Stimulated activated CD8-positive, alpha-beta memory T cell treated with anti-CD3 and anti-CD28 coated beads, Interleukin-4, amount 100 ng/mL, for 48 hours (primary cell): ENCODE data around the gene RHBDL3.
"Not testable (repeated sequence)": the region's sequence is repeated elsewhere in the genome, so short reads cannot be mapped to it uniquely, and the experiment has no call there.

Experiments
- DNase-seq: peaks from one replicate; pipeline ENCODE4 v3.0.0-alpha.2; 2020

The RHBDL3 gene

GRCh38 chr17:32330147-32330546 lies 64.5 kb downstream of the RHBDL3 start:
- no peak for DNase-seq

GRCh38 chr17:32331243-32332040 lies 65.8 kb downstream of the RHBDL3 start:
- DNase-seq, result no peak

DNA sequence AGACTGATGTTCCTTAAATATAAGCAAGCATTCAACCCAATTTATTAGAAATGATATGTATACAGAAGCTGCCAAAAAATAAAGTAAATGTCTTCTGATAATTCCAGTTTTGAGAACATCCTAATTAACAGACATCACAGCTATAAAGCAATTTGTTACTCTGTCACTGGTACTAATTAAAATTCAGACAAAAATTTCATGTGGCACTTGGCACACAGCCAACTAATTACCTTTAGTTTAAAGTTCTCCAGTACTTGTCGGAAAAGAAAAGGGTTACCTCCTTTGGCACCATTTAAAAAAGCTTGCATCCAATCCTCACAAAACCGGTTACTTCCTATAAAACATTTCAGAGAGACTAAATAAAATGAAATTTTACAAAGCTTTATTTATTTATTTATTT lies 67.6 kb downstream of the RHBDL3 start:
- DNase-seq, result no peak

DNA sequence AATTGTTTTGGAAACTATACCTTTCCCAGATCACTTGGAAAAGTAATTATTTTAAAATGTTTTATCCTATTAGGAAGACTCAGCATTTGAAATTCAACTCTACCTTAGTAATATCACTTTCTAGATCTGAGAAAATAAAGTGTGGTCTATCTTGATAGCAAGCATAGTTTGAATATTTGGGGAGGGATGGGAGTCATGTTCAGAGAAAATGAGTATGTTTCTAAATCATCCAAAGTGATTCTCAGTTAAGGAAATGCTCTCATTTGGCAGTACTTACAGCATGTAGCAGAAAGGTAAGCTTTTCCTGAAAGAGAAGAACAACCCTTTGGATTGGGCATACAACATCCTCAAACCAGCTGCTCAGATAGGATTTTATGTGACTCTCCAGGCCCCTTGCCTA lies 69.4 kb downstream of the RHBDL3 start:
- no peak for DNase-seq

GRCh38 chr17:32335687-32336086 lies 70.1 kb downstream of the RHBDL3 start:
- DNase-seq, result no peak

- peak; percentile 60 for DNase-seq
These were observed 75.7 kb downstream of the RHBDL3 start for GRCh38 chr17:32341141-32341856.

DNA sequence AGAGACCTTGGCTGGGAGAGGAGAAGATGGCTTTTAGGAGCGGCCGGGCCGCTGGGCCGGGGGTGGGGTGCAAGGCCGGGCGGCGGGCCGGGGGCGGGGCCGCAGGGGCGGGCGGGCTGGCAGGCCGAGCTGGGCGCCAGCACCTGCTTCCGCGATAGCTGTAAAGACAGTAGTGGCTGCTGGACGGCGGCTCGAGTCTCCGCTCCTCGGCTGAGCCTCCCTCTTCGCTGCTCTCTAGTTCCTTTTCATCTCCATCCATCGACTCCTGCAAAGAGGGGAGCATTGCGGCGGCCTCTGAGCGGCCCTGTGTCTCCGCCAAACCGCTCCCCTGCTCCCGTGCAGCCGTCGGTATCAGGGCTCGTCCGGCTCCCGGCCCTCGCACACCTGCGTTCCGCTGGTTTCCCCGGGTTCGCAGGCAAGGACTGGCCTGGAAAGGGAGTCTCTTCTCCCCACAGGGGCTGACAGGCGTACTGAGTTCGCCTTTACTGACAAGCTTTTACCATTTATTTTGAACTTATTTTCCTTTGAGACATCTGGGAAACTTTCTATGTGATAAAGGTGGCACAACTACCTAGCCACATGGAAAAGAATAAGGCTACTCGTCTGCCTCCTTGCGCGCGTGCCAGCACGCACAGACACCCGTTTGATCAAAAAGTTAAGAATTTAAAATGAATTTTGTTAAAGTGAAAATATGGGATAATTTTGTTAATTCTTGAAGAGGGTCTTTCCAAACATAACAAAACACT lies 76.4 kb downstream of the RHBDL3 start, which contains the start of gene C17orf75:
Gene C17orf75, minus strand, starts transcription at position 317 of the 746 bp plus-strand sequence. Its CDS starts 34 bp downstream, at position 283.
- peak; percentile 89 for DNase-seq

DNA sequence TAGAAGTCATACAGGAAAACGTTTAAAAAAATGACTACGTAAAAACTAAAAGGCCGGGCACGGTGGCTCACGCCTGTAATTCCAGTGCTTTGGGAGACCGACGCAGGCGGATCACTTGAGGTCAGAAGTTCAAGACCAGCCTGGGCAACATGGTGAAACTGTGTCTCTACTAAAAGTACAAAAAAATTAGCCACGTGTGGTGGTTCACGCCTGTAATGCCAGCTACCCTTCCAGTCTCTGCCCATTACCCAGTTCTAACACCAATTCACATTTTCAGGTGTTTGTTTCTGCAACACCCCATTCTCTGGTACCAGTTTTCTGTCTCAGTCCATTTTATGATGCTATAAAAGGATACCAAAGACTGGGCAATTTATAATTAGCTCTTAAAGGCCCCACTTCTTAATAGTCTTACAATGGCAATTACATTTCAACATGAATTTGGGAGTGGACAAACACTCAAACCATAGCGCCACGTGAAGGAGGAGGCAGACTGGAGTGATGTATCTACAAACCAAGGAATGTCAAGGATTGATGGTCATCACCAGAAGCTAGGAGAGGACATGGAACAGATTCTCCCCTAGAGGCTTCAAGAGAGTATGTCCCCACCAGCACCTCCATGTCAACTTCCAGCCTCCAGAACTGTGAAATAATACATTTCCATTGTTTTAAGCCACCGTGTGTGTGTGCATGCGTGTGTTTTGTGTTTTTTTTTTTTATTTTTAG lies 77.1 kb downstream of the RHBDL3 start:
- DNase-seq, result peak; percentile 23

GRCh38 chr17:32345951-32346600 lies 80.4 kb downstream of the RHBDL3 start:
- no peak for DNase-seq

- DNase-seq, result no peak
These were observed 82.8 kb downstream of the RHBDL3 start for GRCh38 chr17:32348483-32348800.

DNA sequence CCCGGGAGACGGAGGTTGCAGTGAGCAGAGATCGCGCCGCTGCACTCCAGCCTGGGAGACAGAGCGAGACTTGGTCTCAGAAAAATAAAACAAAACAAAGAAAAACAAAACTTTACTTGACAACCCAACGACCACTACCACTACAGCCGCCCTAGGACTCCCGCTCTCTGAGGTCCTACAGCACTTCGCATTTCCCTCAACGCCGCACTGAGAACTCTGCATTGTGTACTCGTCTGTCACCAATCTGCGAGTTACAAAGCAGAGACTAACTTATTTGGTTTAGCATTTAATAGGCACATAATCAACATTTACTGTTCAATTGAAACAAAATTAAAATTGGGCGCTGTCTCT lies 83.8 kb downstream of the RHBDL3 start:
- no peak for DNase-seq

DNA sequence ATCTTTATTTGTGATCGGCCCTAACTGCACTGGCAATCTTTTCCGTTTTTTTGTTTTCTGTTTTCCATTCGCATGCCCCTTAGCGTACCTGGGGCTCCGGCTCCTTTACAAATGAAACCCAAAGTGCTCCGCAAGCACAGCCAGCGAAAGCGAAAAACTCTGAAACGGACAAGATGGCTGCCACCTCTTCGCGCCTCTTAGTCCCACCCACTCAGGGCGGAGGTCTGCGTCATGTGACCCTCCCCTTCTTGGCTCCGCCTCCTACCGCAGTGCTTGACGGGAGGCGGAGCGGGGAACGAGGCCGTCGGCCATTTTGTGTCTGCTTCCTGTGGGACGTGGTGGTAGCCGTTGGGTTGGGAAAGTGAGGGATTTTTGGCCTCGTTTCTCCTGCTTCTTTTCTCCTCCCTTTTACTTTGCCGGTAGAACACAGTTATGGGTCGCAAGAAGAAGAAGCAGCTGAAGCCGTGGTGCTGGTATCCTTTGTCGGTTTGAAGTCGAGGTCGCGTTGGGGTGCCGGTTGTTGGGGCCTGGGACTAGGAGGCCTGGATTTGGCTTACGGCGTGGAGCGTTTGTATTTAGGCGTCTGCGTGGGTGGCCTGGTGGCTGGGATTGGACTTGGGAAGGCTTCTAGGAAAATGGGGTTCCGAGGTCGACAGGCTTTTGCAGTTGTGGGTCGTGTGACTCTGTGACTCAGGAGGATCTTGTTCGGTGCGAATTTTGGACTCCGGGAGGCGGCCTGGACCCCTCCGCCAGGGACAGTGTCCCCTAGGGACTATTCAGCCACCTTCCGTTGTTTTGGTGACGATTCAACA lies 84.4 kb downstream of the RHBDL3 start, which contains the start of gene ZNF207:
Gene ZNF207, plus strand, starts transcription at position 304 of the 812 bp plus-strand sequence. Its CDS starts 129 bp downstream, at position 433.
- DNase-seq, result peak; percentile 96

DNA sequence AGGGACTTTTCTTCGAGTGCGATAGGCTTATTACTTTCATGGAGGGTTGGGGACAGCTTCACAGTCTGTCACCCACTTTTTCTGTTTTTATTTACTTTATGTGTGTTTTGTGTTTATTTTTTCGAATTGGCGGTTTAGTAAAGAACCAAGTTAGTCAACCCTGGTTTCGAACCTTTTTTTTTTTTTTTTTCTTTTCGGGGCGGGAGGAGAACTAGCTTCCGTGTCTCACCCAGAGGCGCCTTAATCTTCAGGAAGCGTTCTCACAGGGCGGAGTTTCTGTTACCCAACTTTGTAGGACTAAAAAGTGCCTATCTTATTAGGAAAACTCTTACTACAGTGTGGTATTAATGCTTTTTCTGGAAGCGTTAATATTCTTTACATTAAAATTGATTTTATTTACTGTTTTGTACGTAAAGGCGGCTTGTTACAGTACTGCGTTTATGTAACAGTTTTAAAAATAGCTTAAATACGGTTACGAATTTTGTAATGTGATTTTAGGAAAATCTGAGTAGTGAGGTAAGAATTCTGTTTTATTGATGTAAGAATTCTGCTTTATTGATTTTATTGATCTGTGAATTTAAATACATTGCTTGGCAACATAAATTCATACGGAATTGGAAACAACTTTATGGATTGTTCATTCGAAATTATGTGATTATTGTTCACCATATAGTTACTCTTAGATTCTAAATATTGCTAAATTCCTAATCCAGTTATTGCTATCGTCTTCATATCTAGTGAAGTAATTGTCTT lies 85.2 kb downstream of the RHBDL3 start:
- DNase-seq, result no peak

DNA sequence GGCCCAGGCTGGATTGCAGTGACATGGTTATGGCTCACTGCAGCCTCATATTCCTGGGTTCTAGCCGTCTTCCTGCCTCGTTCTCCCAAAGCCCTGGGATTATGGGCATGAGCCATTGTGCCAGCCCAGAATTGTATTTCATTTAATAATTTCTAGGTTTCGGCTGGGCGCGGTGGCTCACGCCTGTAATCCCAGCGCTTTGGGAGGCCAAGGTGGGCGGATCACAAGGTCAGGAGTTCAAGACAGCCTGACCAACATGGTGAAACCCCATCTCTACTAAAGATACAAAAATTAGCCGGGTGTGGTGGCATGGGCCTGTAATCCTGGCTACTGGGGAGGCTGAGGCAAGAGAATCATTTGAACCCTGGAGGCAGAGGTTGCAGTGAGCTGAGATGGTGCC lies 87.1 kb downstream of the RHBDL3 start:
- not testable (repeated sequence) for DNase-seq

DNA sequence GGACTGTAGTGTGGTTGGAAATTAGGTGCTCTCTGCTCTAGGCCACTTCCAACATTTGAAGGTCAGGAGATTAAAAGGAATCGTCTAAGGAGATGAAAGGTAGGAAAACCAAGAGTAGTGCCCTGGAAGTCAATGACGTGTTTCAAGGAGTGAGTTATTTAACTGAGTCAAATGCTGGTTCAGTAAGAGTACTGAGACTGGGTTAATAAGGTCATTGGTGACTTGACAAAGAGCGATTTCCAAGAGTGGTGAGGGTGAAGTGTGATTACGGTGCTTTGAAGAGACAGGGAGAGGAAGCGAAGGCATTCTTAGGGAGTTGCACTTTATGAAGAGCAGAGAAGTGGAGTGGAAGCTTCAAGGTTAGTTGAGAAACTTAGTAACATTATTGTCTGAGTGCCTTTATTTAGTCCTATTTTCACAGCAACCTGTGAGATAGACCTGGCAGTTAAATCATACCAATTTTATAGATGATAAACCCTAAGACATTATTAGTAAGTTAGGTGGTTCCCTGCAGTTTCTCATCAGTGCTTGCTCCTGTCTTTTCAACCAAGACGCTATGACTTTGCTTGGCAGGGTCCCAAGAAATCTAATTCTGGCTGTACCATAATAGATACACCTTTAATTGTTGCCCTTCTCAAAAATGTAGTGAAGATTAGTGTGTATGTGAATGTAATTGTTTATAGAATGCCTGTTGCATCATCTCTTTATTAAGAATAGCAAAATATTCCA lies 90.2 kb downstream of the RHBDL3 start:
- no peak for DNase-seq

DNA sequence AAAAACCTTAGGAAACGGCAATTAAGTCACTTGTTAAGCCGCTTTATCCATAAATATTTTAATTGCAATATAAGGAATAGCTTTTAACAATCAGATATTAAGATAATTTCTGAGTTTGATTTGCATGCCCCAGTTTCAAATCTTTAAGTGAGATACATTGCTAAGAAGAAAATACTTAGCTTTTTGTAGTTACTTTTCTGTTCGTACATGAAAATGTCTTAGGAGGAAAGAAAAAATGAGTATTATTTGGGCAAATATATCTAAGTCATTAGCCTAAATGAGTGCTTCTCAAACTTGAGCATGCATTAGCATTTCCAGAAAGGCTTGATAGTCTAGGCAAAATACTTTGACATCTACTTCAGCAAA lies 90.7 kb downstream of the RHBDL3 start:
- no peak for DNase-seq

- no peak for DNase-seq
These were observed 91.1 kb downstream of the RHBDL3 start for GRCh38 chr17:32356750-32357149.

DNA sequence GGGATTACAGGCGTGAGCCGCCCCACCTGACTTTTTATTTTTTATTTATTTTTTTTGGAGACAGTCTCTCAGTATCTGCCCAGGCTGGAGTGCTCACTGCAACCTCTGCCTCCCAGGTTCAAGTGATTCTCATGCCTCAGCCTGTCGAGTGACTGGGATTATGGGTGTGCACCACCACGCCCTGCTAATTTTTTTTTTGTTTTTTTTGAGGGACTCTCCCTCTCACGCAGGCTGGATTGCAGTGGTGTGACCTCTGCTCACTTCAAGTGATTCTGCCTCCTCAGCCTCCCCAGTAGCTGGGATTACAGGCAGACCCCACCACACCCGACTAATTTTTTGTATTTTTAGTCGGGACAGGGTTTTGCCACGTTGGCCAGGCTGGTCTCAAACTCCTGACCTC lies 92.0 kb downstream of the RHBDL3 start:
- DNase-seq, result no peak

GRCh38 chr17:32361270-32361669 lies 95.6 kb downstream of the RHBDL3 start:
- DNase-seq, result no peak

DNA sequence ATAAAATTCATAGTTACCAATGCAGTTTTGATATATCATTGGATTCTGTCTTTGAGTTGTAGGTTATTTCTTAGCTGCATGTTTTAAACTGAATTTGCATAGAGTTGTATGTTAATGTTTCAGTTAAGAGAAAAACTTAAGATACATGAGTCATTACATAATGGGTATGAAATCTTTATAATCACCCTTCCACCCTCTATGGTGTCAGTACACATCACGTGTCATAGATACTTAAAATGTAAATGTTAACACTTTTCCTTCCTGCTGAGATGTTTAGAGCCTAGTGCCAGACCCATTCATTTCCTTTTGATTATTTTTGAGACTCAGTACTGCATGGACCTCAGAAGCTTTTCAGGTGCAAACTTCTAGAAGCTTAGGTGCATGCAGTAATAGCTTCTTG lies 104.8 kb downstream of the RHBDL3 start:
- no peak for DNase-seq
